HG03159 (cell line): ENCODE data around the gene CEP250.

ENCODE experiments used
- ATAC-seq: cut with Tn5 transposase; IDR thresholded peaks from one replicate; pipeline ENCODE4 v1.9.1; 2021; ENCODE audit warnings: mild to moderate bottlenecking, moderate library complexity; ENCODE audit not compliant: unreplicated experiment

CEP250 gene, protein sequence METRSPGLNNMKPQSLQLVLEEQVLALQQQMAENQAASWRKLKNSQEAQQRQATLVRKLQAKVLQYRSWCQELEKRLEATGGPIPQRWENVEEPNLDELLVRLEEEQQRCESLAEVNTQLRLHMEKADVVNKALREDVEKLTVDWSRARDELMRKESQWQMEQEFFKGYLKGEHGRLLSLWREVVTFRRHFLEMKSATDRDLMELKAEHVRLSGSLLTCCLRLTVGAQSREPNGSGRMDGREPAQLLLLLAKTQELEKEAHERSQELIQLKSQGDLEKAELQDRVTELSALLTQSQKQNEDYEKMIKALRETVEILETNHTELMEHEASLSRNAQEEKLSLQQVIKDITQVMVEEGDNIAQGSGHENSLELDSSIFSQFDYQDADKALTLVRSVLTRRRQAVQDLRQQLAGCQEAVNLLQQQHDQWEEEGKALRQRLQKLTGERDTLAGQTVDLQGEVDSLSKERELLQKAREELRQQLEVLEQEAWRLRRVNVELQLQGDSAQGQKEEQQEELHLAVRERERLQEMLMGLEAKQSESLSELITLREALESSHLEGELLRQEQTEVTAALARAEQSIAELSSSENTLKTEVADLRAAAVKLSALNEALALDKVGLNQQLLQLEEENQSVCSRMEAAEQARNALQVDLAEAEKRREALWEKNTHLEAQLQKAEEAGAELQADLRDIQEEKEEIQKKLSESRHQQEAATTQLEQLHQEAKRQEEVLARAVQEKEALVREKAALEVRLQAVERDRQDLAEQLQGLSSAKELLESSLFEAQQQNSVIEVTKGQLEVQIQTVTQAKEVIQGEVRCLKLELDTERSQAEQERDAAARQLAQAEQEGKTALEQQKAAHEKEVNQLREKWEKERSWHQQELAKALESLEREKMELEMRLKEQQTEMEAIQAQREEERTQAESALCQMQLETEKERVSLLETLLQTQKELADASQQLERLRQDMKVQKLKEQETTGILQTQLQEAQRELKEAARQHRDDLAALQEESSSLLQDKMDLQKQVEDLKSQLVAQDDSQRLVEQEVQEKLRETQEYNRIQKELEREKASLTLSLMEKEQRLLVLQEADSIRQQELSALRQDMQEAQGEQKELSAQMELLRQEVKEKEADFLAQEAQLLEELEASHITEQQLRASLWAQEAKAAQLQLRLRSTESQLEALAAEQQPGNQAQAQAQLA (N-terminal part only)

DNA sequence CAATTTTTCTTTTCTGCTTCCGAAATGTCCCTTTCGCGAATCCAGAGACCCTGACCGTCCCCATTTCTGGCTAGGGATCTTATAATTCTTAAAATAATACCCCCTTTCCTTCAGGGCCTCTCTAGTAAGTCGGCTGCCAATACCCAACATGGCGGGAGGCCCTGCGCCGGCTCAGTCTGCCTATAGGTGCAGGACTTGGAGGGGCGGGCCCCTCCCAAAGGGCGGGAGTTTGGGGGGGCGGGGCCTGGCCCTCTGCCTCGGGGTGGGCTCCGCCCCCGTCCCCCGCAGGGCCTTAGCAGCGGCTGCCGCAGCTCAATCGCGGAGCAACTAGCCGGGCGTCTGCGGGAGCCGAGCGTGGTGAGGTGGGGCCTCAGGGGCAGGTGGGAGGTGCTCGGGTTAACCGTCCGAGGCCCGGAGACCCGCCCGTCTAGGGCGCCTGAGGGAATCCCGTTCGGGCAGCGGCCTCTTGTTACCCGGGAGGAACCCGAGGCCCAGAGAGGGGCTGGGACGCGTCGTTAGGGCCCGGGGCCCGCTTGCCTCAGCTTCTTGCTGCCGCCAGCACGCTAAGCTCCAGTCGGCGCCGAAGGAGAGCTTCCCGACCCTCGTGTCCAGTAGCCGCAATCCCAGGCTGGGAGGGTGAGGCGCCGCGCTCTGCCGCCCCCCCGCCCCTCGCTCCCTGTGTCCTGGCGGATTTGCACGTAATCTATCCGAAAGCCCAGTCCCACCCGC lies at the start of gene CEP250:
Gene CEP250 (plus strand): TSS at position 718 of the 729 bp plus-strand sequence. CDS start 6,770 bp downstream, outside the sequence.
- peak; percentile 88 for ATAC-seq

DNA sequence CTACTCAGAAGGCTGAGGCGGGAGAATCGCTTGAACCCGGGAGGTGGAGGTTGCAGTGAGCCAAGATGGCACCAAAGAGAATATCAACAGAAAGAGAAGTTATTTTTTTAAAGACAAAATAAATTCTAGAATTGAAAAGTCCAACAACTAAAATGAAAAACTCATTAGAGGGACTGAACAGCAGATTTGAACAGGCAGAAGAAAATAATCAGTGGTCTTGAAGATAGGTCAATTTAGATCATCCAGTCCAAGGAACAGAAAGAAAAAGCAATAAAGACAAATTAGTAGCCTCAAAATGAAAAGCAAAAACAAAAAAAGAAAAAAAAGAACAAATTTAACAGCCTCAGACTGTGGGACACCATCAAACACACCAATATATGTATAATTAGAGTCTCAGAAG lies 49.6 kb upstream of the CEP250 start:
- ATAC-seq = no peak

DNA sequence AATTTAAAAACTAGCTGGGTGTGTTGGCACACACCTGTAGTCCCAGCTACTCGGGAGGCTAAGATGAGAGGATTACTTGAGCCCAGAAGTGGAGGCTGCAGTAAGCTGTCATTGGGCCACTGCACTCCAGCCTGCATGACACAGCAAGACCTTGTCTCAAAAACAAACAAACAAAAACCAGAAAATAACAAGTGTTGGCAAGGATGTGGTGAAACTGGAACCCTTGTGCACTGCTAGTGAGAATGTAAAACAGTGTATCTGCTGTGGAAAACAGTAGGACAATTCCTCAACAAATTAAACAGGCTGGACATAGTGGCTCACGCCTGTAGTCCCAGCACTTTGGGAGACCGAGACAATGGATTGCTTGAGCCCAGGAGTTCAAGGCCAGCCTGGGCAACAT lies 47.1 kb upstream of the CEP250 start:
- ATAC-seq = no peak

DNA sequence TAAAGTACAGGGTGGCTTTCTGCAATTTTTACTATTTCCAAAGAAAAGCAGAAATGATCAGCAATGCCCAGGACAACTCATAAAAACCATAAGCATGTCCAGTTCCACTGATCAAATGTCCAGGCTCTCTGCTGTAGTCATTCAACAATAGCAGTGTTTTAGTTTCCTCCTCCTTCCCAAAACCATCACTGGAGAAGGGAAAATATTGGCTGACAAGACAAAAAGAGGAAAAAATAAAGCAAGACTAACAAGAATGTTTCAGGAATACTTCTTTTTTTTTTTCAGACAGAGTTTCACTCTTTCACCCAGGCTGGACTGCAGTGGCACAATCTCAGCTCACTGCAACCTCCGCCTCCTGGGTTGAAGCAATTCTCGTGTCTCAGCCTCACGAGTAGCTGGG lies 45.9 kb upstream of the CEP250 start:
- ATAC-seq = no peak

DNA sequence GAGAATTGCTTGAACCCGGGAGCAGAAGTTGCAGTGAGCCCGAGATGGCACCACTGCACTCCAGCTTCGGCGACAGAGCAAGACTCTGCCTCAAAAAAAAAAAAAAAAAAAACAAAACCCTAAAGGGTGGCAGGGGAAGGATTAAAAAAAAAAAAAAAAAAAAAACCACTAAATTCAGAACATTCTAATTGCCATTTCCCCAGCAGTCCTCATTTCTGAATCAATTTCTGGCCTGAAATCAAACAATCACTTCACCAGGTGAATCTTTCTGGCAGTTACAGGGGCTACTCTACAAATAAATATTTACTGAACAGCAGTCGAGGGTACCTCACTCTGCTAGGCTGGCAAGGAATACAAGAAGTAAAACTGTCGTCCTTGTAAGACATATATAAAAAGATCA lies 44.8 kb upstream of the CEP250 start:
- ATAC-seq = no peak

DNA sequence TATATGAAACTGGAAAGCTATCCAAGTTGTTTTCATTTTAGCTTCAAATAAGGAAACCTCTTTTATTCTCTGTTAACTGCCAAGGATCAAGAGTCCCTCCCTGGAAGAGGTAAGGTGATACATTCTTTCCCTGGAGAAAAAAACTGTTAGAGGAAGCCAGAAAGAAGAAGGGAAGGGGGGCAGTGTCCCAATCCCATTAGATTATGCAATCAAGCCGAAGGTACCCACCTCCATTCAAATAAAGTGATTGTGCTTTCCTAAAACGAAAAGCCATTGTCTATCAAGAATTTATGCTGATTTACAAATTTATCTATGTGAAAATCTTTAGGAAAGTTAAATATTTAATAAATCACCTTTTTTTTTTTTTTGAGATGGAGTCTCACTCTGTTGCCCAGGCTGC lies 34.1 kb upstream of the CEP250 start:
- no peak for ATAC-seq

DNA sequence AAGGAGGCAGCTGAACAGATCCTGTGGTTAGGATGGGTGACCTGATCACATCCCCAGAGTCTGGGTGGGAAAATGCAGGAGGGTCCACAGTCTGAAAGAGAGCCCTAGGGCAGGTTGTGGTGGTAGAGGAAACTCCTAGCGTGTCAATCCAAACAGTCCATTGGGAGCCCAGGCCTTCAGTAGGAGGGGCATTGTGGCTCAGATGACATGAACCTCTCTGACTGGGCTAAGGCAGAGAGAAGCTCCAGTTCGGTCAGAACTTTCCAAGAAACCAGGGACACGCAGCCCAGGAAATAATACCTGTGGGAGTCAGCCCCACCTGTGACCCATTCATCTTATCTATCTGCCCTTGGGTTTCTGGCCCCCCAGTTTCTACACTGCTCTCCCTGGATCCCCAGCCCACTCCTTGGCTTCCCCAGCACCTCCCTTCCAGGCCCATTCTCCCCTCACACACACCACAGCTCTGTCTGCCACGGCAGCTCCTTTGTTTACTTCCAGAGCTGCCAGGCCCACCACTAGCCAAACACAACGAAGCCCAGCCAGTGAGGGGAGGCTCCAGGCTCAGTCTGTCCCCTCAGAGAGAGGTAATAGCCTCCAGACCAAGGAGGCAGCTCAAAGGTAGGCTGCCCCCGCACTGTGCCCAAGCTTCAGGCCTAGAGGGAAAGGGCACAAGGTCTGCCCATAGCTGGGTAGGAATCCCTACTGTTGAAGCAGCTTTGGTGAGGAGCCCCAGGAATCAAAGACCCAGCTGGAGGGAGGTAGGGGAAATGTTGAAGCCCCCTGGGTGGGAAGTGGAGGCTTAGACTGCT lies 23.6 kb upstream of the CEP250 start:
- ATAC-seq = no peak

DNA sequence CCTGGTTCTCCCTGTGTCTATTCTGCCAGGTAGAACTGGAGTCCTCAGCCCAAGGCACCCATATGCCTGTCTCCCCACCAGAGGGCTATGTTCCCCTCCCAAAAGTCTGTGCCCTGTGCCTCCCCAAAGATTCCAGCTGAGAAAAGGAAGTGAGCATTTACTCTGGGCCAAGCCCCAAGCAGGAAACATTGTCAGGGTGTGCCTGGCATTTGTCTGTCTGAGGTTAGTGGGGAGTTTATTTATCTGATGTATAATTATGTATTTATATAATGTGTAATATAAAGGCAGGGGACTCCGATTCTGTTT lies 23.0 kb upstream of the CEP250 start:
- ATAC-seq = no peak

DNA sequence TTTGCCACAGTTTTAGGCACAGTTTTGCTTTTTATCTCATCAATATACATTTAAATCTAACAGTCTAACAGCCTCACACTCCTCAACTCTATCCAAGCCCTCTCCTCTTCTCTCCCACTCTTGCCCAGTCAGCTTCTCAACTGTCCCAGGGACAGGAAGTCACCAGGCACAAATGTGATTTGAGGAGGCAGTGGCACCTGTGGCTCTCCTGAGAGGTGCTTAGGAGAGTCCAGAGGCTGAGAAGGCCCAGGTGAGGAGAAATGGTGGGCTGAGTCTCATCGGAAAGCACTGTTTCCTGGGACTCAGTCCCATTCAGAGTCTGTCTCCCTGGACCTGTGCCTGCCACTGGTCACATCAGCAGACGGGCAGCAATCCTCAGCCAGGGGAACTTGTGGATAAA lies 22.1 kb upstream of the CEP250 start:
- no peak for ATAC-seq

DNA sequence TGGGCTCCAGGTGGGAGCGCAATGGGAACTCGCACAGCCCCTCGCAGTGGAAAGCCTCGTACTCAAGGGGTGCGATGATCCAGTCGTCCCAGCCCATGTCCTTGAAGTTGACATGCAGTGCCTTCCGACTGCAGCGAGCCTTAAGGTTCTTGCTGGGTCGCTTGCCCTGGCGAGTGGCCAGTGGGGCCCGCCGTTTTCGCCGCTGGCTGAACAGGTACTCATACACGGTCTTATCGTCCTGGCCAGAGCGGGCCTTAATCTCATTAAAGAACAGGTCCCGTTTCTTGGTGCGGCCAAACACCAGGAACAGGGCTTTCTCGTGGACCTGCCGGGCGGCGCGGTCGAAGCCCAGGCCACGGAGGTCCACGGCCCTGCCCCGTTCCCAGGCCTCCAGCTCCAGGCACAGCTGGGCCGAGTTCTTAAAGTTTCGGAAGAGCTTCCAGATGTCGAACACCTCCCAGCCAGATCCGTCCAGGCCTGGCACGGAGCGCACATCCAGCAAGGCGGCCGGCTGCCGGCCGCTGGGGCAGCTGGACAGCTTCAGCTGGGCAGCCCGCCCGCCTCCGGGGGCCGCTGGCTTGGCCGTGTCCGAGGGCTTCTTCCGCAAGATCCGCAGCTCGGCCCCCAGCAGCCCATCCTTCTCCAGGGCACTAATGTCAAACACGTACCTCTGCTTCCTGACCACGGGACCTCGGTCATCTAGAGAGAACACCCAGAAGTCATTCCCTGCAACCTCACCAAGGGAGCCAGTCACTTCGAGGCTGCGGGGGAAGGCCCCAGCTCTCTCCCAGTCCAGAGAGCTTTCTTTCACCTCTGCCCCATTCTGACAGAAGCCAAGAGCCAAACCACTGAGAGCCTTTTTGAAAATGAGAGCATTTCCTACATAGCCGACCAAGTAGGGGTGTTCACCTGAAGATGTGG lies 21.1 kb upstream of the CEP250 start:
- ATAC-seq = no peak

DNA sequence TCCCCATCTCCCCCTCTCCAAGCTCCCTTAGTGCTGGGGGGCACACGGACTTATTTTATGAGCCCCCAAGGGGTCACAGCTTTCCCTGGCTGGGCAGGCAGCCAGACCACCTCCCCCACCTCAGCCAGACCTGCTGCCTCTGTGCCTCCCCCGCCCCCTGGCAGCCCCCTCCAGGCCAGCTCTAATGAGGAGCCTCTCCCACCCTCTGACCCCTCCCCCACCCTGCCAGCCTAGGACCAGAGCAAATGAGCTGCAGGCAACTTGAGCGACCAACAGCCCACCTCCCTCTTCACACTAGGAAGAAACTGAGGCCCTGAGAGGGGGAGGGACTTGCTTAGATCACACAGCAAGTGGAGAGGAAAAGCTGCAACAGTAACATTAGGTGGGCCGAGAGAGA lies 19.2 kb upstream of the CEP250 start:
- no peak for ATAC-seq

DNA sequence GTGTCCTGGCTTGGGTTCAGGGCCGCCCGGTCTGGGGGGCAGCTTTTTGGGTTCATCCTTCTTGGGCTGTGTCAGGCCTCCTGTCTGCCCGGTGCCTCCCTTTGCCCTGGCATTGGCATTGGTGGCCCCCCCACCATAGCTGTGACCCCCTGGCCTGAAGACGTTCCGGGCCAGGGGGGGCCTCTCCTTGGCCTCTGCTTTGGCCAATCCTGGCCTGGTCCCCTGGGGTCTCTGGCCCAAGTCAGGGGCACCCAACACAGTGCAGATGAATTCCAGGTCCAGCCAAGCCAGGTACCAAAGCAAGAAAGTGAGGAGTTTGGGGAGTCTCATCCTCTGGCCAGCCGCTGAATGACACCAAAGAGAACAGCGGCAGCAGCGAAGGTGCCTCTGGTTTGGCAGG lies 17.8 kb upstream of the CEP250 start:
- no peak for ATAC-seq

DNA sequence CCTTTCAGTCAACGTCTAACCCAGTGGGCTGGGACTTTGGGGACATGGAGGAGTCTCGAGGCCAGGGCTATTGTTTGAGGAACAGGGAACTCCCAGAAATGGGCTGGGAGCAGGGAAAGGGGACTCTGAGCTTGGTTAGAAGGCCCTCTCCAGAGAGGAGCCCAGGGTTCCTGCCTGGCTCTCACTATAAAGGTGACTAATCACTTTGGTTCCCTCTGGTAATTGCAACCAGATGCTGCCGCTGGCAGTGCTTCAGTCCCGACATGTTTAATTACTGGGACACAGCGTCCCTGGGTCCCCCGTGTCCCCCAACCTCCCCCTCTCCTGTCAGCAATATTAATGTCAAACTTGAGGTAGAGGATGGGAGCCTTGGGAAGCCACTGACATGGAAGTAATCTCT lies 12.4 kb upstream of the CEP250 start:
- no peak for ATAC-seq

DNA sequence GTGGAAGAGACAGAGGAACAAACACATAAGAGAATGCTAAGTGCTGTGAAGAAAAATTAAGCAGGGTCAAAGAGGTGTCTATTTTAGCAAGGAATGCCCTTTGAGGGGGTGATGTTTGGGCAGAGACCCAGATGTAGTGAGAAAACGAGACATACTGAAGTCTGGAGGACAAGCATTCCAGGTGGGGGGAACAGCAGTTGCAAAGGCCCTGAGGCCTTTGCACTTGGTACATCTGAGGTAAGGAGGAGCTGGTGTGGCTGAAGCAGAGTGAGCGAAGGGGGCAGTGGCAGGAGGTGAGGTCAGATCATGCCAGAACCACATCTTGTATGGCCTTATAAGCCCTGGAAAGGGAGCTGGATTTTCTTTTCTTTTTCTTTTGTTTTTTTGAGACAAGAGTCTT lies 11.2 kb upstream of the CEP250 start:
- ATAC-seq = no peak

DNA sequence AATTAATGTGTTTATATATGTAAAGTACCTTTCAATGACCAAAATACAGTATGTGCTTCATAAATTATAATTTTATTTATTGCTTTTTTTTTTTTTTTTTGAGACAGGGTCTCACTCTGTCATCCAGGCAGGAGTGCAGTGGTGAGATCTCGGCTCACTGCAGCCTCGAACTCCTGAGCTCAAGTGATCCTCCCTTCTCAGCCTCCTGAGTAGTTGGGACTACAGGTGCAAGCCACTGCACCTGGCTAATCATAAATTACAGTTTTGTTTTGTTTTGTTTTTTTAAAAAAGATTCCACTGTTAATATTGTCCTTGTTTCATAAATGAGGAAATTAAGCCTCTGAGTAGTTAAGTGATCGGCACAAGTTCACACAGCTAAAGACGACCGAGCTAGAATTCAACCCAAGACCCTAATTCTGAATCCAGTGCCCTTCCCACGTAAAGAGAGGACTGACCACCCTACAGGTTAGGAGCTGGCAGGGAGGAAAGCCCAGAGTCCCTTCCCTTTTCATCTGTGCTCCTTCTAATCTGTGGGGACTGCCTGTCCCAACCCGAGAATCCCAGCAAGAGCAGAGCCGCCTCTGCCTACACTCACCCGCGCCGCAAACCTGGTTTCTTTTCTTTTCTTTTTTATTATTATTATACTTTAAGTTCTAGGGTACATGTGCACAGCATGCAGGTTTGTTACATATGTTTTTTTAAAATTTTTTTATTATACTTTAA lies 8.9 kb upstream of the CEP250 start:
- no peak for ATAC-seq

DNA sequence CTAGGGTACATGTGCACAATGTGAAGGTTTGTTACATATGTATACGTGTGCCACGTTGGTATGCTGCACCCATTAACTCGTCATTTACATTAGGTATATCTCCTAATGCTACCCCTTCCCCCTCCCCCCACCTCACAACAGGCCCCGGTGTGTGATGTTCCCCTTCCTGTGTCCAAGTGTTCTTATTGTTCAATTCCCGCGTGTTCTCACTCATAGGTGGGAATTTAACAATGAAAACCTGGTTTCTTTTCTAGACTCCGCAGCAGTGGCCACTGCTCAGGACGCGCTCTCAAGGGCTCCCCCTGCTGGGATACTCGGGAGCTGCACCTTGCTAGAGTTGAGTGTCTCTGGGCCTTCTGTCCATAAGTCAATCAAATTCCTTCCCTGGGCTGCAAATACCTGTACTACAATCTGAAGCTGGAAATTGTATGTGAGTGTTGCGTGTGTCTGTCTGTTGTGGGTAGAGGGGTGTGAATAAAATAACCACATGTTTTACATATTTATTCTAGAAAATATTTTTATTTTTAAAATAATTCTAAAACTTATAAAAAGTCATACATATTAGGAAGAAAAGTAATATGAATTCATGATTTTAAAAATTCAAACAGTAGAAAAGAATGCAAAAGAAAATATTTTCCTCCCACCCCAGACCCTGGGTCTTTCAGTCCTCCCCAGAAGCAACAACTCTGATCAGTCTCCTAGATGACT lies 8.2 kb upstream of the CEP250 start:
- peak; percentile 73 for ATAC-seq

DNA sequence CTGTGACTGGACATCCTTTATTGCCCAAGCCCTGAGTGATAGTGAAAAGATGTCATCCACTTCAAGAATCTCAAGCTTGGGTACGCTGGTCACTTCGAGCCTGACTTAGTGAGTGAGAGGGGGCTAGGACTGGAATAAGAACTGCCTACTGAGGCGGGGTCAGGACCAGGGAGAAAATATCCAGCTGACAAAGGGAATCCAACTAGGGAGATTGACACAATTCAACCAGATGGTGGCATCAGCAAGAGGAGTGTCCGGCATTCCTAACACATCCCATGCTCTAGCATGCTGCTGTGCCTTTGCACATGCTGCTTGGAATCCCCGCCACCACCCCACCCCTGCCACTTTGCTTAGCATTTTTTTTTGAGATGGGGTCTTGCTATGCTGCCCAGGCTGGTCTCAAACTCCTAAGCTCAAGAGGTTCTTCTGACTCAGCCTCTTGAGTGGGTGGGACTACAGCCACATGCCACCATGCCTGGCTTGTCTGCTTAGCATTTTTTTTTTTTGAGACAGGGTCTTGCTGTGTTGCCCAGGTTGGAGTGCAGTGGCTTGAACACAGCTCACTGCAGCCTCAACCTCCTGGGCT lies 6.5 kb upstream of the CEP250 start:
- ATAC-seq = no peak
